HG02588 (cell line): Measurements from ENCODE around the gene KCNAB1.
"Not testable (repeated sequence)": the region's sequence is repeated elsewhere in the genome, so short reads cannot be mapped to it uniquely, and the experiment has no call there.

ENCODE experiments used
- ATAC-seq: cut with Tn5 transposase; IDR thresholded peaks from one replicate; pipeline ENCODE4 v1.9.1; 2021; ENCODE audit warnings: mild to moderate bottlenecking, moderate library complexity; ENCODE audit not compliant: unreplicated experiment

Gene KCNAB1

DNA sequence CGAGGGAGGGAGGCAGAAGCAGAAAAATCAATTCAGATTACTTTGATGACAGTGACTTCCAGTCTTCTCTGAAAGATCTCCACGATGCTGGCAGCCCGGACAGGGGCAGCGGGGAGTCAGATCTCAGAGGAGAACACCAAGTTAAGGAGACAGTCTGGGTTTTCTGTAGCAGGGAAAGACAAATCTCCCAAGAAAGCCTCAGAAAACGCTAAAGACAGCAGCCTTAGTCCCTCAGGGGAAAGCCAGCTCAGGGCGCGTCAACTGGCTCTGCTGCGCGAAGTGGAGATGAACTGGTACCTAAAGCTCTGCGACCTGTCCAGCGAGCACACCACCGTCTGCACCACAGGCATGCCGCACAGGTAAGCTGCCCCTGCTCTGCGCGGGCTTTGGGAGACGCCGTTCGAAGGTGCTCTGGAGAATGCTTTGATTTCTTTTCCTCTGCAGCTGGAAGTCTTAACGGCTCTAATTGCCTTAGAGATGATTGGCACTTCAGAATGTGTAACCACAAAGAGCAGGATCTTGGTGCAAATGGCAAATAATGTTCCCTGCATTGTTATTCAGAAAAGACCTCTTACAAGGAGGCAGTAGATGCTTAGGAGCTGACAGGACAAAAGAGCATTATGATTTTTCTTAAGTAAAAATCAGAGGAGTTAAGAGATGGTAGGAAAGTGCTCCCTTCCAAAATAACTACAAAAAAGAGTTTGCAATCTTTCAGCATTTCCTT is at the start of gene KCNAB1:
Gene KCNAB1 (plus strand): TSS at position 51 of the 724 bp plus-strand sequence.
- ATAC-seq, result no peak

DNA sequence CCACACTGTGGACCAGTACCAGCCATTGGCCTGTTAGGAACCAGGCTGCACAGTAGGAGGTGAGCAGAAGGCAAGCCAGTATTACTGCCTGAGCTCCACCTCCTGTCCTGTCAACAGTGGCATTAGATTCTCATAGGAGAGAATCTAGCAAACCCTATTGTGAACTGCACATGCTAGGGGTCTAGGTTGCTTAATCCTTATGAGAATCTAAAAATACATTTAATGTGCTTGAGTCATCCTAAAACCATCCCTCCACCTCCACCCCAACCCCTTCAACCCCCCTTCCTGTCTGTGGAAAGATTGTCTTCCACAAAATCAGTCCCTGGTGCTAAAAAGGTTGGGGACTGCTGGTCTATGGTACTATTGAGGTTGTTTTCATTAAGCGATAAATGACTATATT is 49.3 kb upstream of the KCNAB1 start:
- ATAC-seq, result no peak

DNA sequence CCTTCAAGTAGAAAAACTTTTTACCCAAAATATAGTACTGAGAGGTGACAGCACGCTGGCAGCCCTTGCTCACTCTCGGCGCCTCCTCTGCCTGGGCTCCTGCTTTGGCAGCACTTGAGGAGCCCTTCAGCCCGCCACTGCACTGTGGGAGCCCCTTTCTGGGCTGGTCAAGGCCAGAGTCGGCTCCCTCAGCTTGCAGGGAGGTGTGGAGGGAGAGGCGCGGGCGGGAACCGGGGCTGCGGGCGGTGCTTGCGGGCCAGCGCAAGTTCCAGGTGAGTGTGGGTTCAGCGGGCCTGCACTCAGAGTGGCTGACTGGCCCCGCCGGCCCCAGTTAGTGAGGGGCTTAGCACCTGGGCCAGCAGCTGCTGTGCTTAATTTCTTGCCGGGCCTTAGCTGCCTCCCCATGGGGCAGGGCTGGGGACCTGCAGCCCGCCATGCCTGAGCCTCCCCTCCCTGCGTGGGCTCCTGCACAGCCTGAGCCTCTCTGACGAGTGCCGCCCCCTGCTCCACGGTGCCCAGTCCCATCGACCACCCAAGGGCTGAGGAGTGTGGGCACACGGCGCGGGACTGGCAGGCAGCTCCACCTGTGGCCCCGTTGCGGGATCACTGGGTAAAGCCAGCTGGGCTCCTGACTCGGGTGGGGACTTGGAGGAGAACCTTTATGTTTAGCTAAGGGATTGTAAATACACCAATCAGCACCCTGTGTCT is 47.3 kb upstream of the KCNAB1 start:
- ATAC-seq, result not testable (repeated sequence)

DNA sequence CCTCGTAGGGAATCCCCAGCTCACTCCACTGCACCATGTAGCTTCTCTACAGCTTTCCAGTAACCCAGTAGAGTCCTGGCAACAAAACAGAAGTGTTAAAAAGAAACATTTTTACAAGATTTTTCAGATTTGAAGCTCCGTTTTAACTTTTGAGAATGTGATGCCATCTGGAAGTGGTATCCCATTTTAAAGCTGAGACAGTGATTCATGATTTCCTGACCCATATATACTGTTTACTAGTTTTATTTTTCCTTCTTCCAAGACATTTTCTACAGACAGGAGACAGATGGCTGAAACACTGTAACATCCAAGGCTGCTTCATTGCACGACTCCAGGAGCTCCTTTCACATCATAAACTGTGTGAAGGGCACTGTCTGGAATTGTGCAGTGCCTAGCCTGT is 30.3 kb upstream of the KCNAB1 start:
- ATAC-seq, result no peak

DNA sequence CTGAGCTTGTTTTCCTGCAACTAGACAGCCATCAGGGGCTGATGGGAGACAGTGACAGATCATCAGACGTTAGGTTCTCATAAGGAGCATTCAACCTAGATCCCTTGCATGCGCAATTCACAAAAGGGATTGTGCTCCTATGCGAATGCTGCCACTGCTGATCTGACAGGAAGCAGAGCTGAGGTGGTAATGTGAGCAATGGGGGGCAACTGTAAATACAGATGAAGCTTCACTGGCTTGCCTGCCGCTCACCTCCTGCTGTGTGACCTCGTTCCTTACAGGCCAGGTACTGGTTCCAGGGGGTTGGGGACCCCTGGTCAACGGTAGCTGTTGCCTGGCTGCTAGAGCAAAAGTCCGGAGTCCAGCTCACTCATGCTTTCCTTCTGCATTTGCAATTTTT is 26.4 kb upstream of the KCNAB1 start:
- ATAC-seq, result no peak

DNA sequence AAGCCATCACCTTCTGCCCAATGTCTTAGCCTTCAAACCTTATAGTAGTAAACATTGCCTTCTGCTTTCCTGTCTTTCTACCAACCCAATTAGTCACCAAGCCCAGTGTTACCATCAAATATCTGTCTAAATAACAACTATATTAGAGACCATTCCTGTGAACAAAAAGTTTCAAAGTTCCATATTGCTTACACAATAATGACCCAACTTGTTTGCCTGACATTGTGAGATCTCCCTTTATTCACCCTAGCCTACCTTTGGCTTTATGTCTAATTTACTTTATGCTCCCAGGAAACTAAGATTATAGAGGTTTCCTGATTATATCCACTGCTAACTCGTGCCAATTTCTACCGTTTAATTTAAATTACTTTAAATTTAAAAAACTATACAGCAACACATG is 26.0 kb upstream of the KCNAB1 start:
- no peak for ATAC-seq

DNA sequence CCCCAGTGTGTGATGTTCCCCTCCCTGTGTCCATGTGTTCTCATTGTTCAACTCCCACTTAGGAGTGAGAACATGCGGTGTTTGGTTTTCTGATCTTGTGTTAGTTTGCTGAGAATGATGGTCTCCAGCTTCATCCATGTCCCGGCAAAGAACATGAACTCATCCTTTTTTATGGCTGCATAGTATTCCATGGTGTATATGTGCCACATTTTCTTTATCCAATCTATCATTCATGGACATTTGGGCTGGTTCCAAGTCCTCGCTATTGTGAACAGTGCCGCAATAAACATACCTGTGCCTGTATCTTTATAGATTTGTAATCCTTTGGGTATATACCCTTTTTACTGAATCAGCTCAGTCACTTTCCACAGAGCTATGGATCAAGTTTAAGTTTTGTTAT is 24.7 kb upstream of the KCNAB1 start:
- not testable (repeated sequence) for ATAC-seq

DNA sequence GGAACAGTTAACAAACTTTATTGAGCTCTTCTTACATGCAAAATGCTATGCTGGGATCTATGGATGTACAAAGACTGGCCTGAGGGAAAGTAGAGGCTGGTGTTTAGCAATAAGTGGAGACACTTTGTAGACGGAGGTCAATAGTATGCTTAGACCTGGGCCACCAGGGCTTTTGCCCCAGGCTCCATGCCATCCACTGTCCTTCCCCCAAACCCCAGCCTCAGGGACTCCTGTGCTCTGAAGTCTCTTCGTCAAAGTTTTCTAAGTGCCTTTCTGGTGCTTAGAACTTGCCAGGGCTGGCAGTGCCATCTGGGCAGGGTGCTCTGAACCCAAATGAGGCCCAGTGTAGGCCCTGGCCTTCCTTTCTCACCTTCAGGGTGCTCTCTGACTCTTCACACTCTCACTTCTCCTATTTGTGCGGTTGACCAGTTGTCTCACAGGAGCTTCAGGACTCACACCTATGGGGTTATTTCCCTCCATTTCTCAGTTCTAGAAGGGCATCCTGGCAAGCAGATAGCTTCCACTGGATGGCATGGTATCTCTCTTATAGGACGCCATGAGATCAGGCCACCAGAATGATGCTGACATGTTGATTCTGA is 21.8 kb upstream of the KCNAB1 start:
- no peak for ATAC-seq

DNA sequence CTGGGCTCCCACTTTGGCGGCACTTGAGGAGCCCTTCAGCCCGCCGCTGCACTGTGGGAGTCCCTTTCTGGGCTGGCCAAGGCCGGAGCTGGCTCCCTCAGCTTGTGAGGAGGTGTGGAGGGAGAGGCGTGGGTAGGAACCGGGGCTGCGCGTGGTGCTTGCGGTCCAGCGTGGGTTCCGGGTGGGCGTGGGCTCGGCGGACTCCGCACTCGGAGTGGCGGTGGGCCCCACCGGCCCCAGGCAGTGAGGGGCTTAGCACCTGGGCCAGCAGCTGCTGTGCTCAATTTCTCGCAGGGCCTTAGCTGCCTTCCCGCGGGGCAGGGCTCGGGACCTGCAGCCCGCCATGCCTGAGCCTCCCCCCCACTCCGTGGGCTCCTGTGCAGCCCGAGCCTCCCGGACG is 21.0 kb upstream of the KCNAB1 start:
- ATAC-seq, result not testable (repeated sequence)

DNA sequence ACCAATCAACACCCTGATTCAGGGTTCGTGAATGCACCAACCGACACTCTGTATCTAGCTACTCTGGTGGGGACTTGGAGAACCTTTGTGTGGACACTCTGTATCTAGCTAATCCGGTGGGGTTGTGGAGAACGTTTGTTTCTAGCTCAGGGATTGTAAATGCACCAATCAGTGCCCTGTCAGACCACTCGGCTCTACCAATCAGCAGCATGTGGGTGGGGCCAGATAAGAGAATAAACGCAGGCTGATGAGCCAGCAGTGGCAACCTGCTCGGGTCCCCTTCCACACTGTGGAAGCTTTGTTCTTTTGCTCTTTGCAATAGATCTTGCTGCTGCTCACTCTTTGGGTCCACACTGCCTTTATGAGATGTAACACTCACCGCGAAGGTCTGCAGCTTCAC is 20.4 kb upstream of the KCNAB1 start:
- ATAC-seq, result not testable (repeated sequence)

DNA sequence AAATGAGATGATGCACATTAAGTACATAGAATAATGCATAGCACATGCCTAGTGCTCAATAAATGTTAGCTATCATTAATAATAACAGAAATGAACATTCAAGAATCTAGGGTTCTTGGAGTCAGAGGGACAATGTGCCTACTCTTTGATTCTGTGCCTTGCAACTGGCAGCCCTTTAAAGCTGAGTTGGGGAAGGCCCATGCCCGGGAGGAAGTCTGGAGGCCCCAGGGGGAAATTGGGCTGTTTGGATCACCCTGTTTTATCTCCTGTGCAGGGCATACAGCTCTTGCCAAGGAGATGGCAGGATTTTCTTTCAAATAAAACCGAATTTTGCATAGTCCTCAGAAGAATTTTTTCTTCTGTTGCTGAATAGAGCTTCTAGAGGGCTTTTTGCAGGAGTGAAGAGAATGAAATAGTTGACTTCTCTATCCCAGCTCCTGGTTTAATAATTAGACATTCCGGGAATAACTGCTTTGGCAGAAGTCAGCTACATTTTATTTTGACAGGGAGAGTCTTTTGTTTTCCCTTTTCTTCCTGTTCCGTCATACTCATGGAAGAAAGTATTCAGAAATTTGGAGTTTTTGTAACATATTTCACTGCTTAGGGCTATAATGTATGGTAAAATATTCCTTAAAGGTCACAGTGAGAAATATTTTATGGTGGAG is 18.0 kb upstream of the KCNAB1 start:
- ATAC-seq, result no peak

DNA sequence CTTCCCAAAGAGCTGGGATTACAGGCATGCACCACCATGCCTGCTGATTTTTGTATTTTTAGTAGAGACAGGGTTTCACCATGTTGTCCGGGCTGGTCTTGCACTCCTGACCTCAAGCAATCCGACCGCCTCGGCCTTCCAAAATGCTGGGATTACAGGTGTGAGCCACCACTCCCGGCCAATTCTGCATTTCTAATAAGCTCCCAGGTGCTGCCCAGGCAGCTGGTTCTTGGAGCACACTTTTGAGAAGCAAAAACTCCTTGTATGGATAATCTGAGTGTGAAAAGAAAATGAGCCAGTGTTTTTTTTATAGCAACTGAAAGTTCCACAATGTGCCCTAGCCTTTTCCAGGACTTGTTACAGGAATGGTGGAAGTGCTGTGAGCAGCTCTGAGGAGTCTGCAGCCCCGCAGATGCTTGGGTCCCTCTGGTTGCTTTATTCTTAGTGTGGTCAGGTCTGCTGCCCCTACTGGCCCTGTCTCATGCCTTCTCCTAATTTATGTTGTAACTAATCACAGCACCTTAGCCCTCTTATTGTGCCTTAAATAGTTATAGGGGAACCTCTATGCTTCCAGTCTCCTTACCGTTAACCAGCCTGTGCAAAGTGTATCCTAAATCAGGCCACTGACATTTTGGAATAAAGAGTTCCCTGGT is 13.5 kb upstream of the KCNAB1 start:
- no peak for ATAC-seq

DNA sequence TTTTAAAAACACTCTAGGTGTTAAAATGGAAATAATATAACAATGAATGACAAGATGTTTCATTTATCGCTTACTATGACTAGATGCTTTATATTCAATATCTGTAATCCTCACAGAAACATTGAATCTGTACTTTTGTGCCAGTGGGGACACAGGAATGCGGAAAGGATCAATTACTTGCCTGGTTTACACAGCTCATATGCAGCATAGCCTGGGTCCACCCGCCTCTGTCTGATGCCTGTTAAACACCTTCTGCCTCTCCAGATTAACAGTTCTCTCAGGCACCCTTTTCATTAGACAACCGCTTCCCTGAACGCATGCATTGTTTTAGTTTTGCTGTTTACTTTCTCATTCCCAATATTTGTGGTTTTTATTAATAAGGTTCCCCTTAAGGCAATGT is 12.9 kb upstream of the KCNAB1 start:
- no peak for ATAC-seq

DNA sequence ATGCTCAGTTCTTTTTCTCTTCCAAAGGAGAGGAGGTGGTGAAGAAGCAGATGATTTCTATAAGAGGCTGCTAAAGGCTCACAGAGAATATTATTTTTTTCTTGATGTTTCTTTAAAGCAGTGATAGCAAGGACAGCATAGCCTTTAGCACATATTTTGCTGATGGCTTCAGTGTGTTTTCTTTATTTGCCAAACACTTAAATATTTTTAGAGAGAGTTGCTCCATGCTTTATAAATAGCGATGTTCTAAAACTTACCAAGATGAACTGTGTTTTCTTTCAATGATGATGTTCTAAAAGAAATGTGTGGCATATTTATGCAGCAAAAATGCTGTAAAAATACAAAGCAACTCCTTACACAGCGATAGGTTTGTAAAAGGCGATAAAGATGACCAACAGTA is 11.8 kb upstream of the KCNAB1 start:
- no peak for ATAC-seq

DNA sequence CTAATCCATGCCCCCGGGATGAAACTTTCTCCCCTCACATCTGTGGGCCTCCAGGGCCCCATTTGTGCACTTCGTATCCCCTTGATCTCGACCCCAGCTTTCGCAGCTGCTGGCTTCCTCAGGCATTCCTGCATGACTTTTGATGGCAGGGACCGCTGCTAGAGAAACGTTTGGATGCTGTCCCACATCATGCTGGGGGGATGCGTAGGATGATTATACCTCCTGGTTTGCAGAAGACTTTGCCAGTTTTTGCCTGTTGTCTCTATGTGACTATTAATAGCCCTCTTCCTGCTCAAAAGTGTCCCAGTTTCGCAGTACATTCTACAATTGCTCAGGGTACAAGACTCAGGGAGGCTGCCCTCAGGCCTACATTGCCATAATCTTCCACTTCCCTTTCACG is 10.4 kb upstream of the KCNAB1 start:
- no peak for ATAC-seq

DNA sequence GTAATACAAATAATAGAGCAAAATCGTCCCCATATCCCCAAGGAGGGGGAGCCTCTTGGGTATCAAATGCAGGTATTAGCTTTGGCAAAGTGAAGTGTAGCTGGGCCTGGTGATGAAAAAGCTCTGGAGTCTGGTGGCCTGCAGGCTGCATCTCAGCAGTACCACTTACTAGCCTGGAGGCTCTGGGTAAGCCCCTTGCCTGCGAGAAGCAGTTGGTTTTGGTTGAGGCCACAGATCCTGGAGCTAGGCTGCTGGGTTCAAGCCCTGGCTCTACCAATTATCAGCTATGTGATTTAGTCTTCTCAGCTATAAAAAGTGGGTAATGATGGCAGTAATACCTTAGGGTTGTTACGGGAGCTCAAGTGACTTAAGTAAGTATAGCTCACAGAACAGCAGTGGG is 6.1 kb downstream of the KCNAB1 start:
- no peak for ATAC-seq

DNA sequence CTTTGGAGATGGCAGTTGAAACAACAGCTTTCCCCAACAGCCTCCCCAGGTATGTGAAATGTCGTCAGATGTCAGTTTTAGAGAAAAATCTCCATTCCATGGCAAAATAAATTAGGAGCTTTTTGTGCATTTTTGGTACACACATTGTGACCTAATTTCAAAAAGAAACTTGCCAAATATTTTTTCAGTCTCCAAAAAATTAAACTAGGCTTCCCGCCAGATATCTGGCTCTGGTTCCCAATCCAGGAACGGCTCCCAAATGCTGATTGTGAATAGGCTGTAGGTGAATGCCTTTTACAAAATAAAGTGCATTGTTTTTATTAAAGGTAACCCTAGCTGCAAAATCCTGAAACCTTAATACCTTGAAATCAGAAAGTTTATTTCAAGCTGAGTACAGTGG is 10.9 kb downstream of the KCNAB1 start:
- no peak for ATAC-seq

DNA sequence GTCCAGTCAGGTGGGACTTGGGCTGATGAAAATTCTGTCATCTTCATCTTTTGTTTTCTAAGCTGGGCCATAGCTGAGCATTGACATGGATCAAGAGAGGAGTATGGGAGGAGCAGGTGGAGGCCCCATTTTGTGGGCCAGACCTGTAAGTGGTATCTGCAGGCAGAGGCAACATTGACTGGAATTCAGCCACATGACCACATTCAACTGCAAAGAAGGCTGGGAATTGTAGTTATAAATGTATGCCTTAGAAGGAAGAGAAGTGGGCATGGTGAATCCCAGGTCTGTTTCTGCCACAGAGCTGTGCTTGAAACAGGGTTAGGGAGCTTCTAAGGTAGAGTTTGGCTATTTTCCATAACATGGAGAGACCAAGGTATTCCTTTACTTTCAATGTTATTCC is 11.4 kb downstream of the KCNAB1 start:
- ATAC-seq, result no peak

DNA sequence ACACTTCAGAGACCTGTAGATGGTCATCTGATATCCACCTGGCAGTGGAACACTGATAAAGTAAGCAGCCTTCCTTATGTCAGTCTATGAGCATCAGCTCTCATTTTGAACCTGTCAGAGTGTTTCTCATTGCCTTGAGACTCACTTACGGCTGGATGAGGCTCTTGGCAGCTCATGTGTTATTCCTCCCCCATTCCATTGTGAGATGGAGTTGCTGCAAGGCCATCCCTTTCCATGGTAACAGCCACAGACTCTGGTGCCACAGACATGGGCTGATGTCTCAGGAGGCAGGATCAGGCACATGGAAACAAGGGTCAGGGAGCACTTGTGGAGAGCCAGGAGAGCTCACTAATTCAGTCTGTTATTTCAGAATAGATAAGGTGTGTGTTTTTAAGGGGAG is 11.9 kb downstream of the KCNAB1 start:
- ATAC-seq, result no peak

DNA sequence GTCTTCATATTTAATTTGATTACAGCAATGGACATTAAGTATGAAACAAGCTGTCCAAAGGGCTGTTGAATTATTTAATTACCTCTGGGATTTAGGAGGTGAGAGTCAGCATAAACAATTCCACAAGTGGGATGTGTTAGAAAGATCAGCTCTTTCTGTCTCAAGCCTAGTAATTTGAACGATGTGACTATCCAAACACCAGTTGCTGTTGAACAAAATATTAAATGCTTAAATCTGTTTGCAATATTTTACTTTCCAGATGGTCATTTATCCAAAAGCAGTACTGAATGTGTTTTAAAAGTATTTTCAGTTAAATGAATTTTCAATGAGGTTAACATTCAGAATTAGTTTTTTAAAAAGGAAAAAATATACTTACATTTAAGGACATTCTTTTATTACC is 12.7 kb downstream of the KCNAB1 start:
- no peak for ATAC-seq

DNA sequence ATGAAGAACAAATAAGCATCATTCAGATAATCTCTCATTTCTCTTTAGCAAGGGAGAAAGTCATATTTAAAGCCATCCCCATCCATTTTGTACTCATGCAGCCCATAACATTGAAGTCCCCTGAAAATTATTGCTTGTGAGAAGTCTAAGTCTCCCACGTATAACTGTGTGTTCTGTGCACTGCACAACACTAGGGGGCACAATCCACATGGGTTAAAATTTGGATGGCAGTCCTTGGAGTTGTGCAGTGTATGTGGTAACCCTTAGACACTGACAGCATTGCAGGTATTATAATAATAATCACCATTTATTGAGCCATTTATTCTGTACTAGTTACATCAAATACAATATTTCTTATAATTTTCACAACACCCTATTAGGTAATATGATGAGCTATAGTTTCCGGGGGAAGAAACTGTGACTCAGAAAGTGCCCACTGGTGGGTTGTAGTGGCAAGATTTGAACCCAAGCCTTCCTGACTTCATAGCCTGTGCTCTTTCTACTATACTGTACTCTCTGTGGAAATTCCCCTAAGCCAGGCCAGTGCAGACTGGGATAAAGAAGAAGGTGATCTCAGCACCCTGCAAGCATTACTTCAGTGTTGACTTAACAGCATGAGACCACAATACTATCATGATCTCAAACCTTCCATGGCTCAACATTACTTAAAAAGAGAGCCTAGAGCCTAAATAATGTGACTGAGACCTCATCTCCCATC is 15.7 kb downstream of the KCNAB1 start:
- ATAC-seq, result no peak
